ENCODE results near the gene TTC9B. TPM values are rescaled to one million over a fixed set of nuclear protein-coding genes. Genes with fewer than 3 reads are reported as not detected.

Gene TTC9B
- total and polyA plus RNA-seq, 2 donors from 2014 or later: not detected

DNA sequence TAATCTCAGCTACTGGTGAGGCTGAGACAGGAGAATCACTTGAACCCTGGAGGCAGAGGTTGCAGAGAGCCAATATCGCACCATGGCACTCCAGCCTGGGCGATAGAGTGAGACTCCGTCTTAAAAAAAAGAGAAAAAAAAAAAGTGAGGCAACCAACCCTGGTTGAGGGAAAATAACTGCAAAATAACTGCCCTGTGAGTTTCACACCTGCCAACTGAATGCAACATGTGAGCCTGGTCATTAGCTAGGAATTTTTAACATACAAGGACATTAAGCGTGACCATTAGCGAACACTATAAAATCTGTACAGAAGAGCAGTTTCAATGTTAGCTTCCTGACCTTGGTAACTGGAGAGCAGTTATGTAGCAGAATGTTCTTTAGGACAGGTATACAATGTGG is 10.7 kb upstream of the TTC9B start:
- no peak for TF ChIP-seq CTCF (IDR thresholded peaks at IDR 0.05; ENCODE audit: borderline replicate concordance, extremely low read depth, insufficient read depth)
- no peaks in the 10 kb centered on the region for H3K9me3 ChIP-seq (ENCODE audit: control insufficient read depth in 2 of 3, insufficient read depth in 1 of 3, low read length in 3 of 3)
- peaks cover 0 to 3% (median 0%) of the 10 kb centered on the region in 3 donors for H3K36me3 ChIP-seq (ENCODE audit: control insufficient read depth in 2 of 3, insufficient read depth in 3 of 3, low read length in 3 of 3)
- DNase-seq (no peak), FAIRE-seq (no peak)
- no peak overlapping the region for H3K4me3 ChIP-seq (ENCODE audit: low read length in 3 of 3)
- H3K27ac ChIP-seq (ENCODE audit: low read depth in 2 of 2, low read length in 2 of 2): no peak overlapping the region
- no peak overlapping the region for H3K9ac ChIP-seq (ENCODE audit: low read length in 3 of 3)
- H3K27me3 ChIP-seq (ENCODE audit: control insufficient read depth, insufficient read depth, low read length): peaks cover 6% of the 10 kb centered on the region
- intact Hi-C loops (cut with DNase I): no loop called here
- peaks cover 0 to 13% (median 9%) of the 10 kb centered on the region in 3 donors for H3K4me1 ChIP-seq (ENCODE audit: control insufficient read depth in 2 of 3, insufficient read depth in 2 of 3, low read depth in 1 of 3, low read length in 3 of 3)

DNA sequence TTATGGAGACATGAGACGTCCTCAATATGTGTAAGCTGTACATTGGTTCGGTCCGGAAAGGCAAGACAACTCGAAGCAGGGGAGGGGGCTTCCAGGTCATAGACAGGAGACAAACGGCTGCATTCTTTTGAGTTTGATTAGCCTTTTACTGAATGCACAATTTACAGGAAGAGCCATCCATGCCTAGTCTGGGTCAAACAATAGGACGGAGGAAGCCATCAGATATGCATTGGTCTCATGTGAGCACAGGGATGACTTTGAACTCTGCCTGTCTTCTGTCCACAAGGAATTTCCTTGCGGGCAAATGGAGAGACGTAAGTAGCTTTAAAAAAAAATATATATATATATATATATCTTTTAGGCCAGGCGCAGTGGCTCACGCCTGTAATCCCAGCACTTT is 10.2 kb upstream of the TTC9B start:
- intact Hi-C loops (cut with DNase I): no loop called here
- DNase-seq (no peak), FAIRE-seq (no peak)
- Histone ChIP-seq H3K4me3 (ENCODE audit: low read length in 3 of 3) (no peak overlapping the region), H3K36me3 (ENCODE audit: control insufficient read depth in 2 of 3, insufficient read depth in 3 of 3, low read length in 3 of 3) (peaks cover 0 to 2% (median 0%) of the 10 kb centered on the region in 3 donors), H3K27me3 (ENCODE audit: control insufficient read depth, insufficient read depth, low read length) (peaks cover 8% of the 10 kb centered on the region), H3K4me1 (ENCODE audit: control insufficient read depth in 2 of 3, insufficient read depth in 2 of 3, low read depth in 1 of 3, low read length in 3 of 3) (peaks cover 0 to 13% (median 9%) of the 10 kb centered on the region in 3 donors), H3K27ac (ENCODE audit: low read depth in 2 of 2, low read length in 2 of 2) (no peak overlapping the region), H3K9me3 (ENCODE audit: control insufficient read depth in 2 of 3, insufficient read depth in 1 of 3, low read length in 3 of 3) (no peaks in the 10 kb centered on the region), H3K9ac (ENCODE audit: low read length in 3 of 3) (no peak overlapping the region)
- TF ChIP-seq CTCF (IDR thresholded peaks at IDR 0.05; ENCODE audit: borderline replicate concordance, extremely low read depth, insufficient read depth): no peak

GRCh38 chr19:40225440-40226305 is 7.5 kb upstream of the TTC9B start:
- intact Hi-C loops (cut with DNase I): no loop called here
- Histone ChIP-seq H3K36me3 (ENCODE audit: control insufficient read depth in 2 of 3, insufficient read depth in 3 of 3, low read length in 3 of 3) (no peaks in the 10 kb centered on the region), H3K27me3 (ENCODE audit: control insufficient read depth, insufficient read depth, low read length) (peaks cover 8% of the 10 kb centered on the region), H3K4me3 (ENCODE audit: low read length in 3 of 3) (peak overlapping the region in 2 of 3 donors; percentile 4 to 26), H3K9me3 (ENCODE audit: control insufficient read depth in 2 of 3, insufficient read depth in 1 of 3, low read length in 3 of 3) (no peaks in the 10 kb centered on the region), H3K9ac (ENCODE audit: low read length in 3 of 3) (no peak overlapping the region), H3K27ac (ENCODE audit: low read depth in 2 of 2, low read length in 2 of 2) (no peak overlapping the region), H3K4me1 (ENCODE audit: control insufficient read depth in 2 of 3, insufficient read depth in 2 of 3, low read depth in 1 of 3, low read length in 3 of 3) (no peaks in the 10 kb centered on the region)
- FAIRE-seq: no peak
- no peak for TF ChIP-seq CTCF (IDR thresholded peaks at IDR 0.05; ENCODE audit: borderline replicate concordance, extremely low read depth, insufficient read depth)
- peak in 1 of 5 donors; percentile 39 for DNase-seq
